ENCODE measurements around the gene RAD50. TPM values are rescaled to one million over a fixed set of nuclear protein-coding genes. Genes with fewer than 3 reads are reported as not detected.

Gene RAD50
- polyA plus RNA-seq, 1 experiment, result 9.7 TPM

GRCh38 chr5:132663771-132664695 lies 107.3 kb downstream of the RAD50 start:
- no peak for TF ChIP-seq CTCF (IDR thresholded peaks at IDR 0.05; ENCODE audit: insufficient read depth, low read depth, low read length)
- ChIA-PET POLR2A (no interaction called here), CTCF (no interaction called here)
- DNase-seq (ENCODE audit: low read depth), result no peak
- H3K4me3 ChIP-seq (ENCODE audit: low read depth, low read length), result no peak overlapping the region
- H3K27me3 ChIP-seq (ENCODE audit: control insufficient read depth, insufficient read depth, low read length), result no peaks in the 10 kb centered on the region
- no peaks in the 10 kb centered on the region for H3K36me3 ChIP-seq (ENCODE audit: control insufficient read depth, insufficient read depth, low read length)

DNA sequence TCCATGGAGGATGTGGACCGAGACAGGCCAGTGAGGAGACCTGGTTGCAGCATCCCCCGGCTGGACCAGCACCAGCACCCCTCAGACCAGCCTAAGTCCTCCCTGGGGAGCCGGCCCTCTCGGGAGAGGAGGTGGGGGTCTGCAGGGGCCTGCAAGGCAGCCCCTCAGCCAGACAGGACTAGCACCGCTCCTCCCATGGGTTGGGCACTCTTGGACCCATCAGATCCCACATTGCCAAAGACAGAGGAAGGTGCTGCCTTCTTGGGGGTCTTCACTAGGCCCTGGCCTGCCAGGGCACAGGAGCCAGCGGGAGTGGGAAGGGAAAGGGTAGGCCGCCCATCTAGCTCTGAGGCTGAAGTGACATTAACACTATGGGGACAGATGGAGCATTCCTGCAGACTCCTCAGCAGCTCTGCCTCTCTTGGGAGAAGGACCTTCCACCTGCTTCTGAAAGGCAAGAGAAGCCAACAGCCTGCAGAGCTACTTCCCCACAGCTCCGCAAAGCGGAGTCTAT lies 108.0 kb downstream of the RAD50 start:
- CTCF ChIA-PET, result no interaction called here
- Histone ChIP-seq H3K36me3 (ENCODE audit: control insufficient read depth, insufficient read depth, low read length) (no peaks in the 10 kb centered on the region), H3K27me3 (ENCODE audit: control insufficient read depth, insufficient read depth, low read length) (no peaks in the 10 kb centered on the region), H3K4me3 (ENCODE audit: low read depth, low read length) (no peak overlapping the region)
- no peak for TF ChIP-seq CTCF (IDR thresholded peaks at IDR 0.05; ENCODE audit: insufficient read depth, low read depth, low read length)
- POLR2A ChIA-PET, result no interaction called here
- DNase-seq (ENCODE audit: low read depth), result no peak

DNA sequence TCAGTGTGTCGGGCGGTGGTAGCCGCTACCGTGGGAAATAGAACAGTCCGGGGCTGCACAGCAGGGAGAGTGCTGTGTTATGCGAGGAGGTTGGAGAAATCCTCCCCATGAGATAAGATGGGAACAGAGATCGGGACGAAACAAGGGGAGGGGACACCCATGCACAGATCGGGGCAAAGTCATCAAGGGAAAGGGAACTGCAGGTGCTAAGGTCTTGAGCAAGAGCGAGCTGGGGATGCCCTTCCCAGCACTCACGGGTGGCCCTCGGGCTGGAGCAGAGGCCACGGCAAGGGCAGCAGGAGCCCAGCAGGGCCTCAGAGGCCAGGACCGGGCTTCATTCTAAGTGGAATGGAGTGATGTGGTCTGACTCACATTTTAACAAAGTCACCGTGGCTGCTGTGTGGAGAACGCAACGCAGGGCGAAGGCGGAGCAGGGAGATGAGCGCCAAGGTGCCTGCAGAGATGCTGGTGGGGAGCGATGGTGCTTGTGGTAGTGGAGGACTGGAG lies 108.8 kb downstream of the RAD50 start:
- no peak for DNase-seq (ENCODE audit: low read depth)
- CTCF ChIA-PET, result interaction anchor here (0.9 kb wide), 1 partner anchor 280 kb away, joined by 3 read pairs; no protein-coding TSS in a partner anchor

DNA sequence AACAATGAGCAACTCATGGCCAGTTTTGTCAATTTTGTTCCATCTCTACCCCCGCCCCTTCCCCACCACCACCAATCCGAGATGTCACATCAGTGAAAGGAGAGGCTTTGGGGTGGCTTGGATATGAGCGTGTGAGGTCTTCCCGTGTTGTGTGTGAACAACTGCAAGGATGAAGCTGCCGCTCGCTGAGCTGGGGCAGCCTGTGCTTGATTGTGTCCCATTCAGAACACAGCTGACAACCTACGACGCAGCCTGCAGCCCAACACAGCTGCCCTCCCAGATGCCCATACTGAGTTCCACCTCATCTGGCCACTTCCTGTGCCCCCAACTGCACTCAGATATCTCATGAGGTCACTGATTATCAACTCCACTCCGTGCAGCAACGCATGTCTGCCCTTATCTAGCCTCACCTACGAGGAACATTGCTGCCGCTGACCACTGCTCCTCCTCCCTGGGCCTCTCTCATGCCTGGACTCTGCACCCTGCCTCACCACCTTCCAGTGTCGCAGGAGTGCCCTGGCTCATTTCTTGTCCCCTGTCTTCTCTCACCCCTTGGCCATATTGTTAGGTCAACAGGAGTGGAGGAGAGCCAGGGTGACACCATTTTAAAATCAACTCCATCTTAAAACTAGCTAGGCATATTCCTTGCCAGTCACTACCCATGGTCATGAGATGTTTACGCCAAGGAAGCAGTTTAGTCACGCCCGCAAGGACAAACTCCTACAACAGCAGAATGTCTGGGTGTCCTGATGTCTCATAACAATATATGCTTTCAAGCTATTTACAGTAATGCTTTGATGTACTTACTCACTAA lies 109.7 kb downstream of the RAD50 start:
- Histone ChIP-seq H3K27me3 (ENCODE audit: control insufficient read depth, insufficient read depth, low read length) (no peaks in the 10 kb centered on the region), H3K36me3 (ENCODE audit: control insufficient read depth, insufficient read depth, low read length) (no peaks in the 10 kb centered on the region), H3K4me3 (ENCODE audit: low read depth, low read length) (no peak overlapping the region)
- DNase-seq (ENCODE audit: low read depth), result no peak
- TF ChIP-seq CTCF (IDR thresholded peaks at IDR 0.05; ENCODE audit: insufficient read depth, low read depth, low read length), result no peak
- ChIA-PET POLR2A (no interaction called here), CTCF (interaction anchor here (0.6 to 0.9 kb wide), 2 partner anchors 281 to 394 kb away, joined by 3 read pairs; no protein-coding TSS in a partner anchor)

More for the DNA sequence above, 108.8 kb downstream of the RAD50 start:
- Histone ChIP-seq H3K36me3 (ENCODE audit: control insufficient read depth, insufficient read depth, low read length) (no peaks in the 10 kb centered on the region), H3K27me3 (ENCODE audit: control insufficient read depth, insufficient read depth, low read length) (no peaks in the 10 kb centered on the region), H3K4me3 (ENCODE audit: low read depth, low read length) (no peak overlapping the region)
- no peak for TF ChIP-seq CTCF (IDR thresholded peaks at IDR 0.05; ENCODE audit: insufficient read depth, low read depth, low read length)
- POLR2A ChIA-PET, result no interaction called here

DNA sequence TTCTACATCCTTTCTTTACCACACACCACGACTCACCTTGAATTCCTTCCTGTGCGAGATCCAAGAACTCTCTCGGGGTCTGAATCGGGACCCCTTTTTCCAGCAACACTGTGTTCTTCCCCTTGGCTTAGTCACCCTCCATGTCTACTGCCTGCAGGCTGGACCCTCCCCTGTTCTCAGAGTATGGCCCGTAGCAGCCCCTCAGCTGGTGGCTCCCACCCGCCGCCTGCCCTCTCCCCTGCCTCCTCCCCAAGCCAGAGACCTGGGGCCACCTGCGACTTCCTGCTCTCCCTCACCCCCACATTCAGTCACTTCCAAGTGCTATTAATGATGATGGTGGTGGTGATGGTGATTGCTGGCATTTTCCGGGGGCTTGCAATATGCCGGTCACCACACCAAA lies 110.5 kb downstream of the RAD50 start:
- no peak for TF ChIP-seq CTCF (IDR thresholded peaks at IDR 0.05; ENCODE audit: insufficient read depth, low read depth, low read length)
- DNase-seq (ENCODE audit: low read depth), result no peak
- Histone ChIP-seq H3K4me3 (ENCODE audit: low read depth, low read length) (no peak overlapping the region), H3K36me3 (ENCODE audit: control insufficient read depth, insufficient read depth, low read length) (no peaks in the 10 kb centered on the region), H3K27me3 (ENCODE audit: control insufficient read depth, insufficient read depth, low read length) (no peaks in the 10 kb centered on the region)
- CTCF ChIA-PET, result interaction anchor here (0.6 kb wide), 1 partner anchor 394 kb away, joined by 3 read pairs; no protein-coding TSS in a partner anchor
- POLR2A ChIA-PET, result no interaction called here
